Heart left ventricle (tissue), 16 donors: ENCODE results near the gene BRD9. TPM values are rescaled to one million over a fixed set of nuclear protein-coding genes. Genes with fewer than 3 reads are reported as not detected.
"Not testable (repeated sequence)": the region's sequence is repeated elsewhere in the genome, so short reads cannot be mapped to it uniquely, and the experiment has no call there.

Experiments
- ATAC-seq, 4 donors: fragments of 200-7000 bp; cut with Tn5 transposase; one replicate each; pipeline ENCODE4 v1.9.1; 2020 to 2022; ENCODE audit warnings: moderate library complexity in 4 of 4, mild to moderate bottlenecking in 3 of 4, moderate number of reproducible peaks in 1 of 4
- DNase-seq, 5 donors: peaks; one replicate each; pipeline ENCODE4 v3.0.0-alpha.2; 2020
- H3K27ac ChIP-seq, 12 donors: fragments of 200-600 bp; sonication (generic) in 4 of 12; one replicate each; pipeline versions ENCODE4 v1.5.0 to v1.8.0; 2016 to 2022; ENCODE audit warnings: mild to moderate bottlenecking in 2 of 12
- H3K27me3 ChIP-seq, 9 donors: fragments of 200-600 bp; sonication (generic) in 2 of 9; one replicate each; pipeline versions ENCODE4 v1.5.1 to v1.8.0; 2016 to 2022; ENCODE audit warnings: mild to moderate bottlenecking in 3 of 9
- H3K36me3 ChIP-seq, 9 donors: fragments of 200-600 bp; sonication (generic) in 2 of 9; one replicate each; pipeline versions ENCODE4 v1.5.0 to v1.8.0; 2018 to 2022; ENCODE audit warnings: mild to moderate bottlenecking in 2 of 9
- H3K4me1 ChIP-seq, 12 donors: fragments of 200-600 bp; sonication (generic) in 4 of 12; one replicate each; pipeline versions ENCODE4 v1.5.0 to v1.8.0; 2016 to 2022; ENCODE audit warnings: mild to moderate bottlenecking in 3 of 12
- H3K4me3 ChIP-seq, 12 donors: fragments of 200-600 bp; sonication (generic) in 4 of 12; one replicate each; pipeline versions ENCODE4 v1.5.0 to v1.8.0; 2017 to 2022; ENCODE audit warnings: mild to moderate bottlenecking in 9 of 12, moderate library complexity in 4 of 12
- H3K9me3 ChIP-seq, 12 donors: fragments of 200-600 bp; sonication (generic) in 4 of 12; one replicate each; pipeline versions ENCODE4 v1.5.0 to v1.8.0; 2016 to 2022; ENCODE audit warnings: mild to moderate bottlenecking in 1 of 12
- CTCF ChIP-seq, 12 donors: fragments of 200-600 bp; sonication (generic) in 4 of 12; IDR thresholded peaks; one replicate each; pipeline versions ENCODE4 v1.5.0 to v1.8.0; 2018 to 2022; ENCODE audit warnings: antibody characterized with exemption in 12 of 12, mild to moderate bottlenecking in 5 of 12
- POLR2A ChIP-seq, 2 donors: fragments of 450-650 bp; IDR thresholded peaks; one replicate each; pipeline ENCODE4 v1.6.1; 2017; ENCODE audit warnings: antibody characterized with exemption in 2 of 2, mild to moderate bottlenecking in 2 of 2, moderate library complexity in 2 of 2
- WGBS, 4 donors: extraction: QIAGEN DNeasy Blood & Tissue Kit in 2 of 4; methylation state at CpG; one replicate each; pipeline versions ENCODE4 v1.1.5 to v1.1.7; 2013 to 2018; 5-methylcytosine and 5-hydroxymethylcytosine counted together
- intact Hi-C, 10 donors: fragments of 100-400 bp; cut with DNase I; formaldehyde crosslinking; loops; one replicate each; pipeline versions ENCODE4 v1.11.1 to v1.14.2; 2022
- polyA plus RNA-seq, 2 donors: library from polyadenylated mRNA; stranded (reverse); fragments of 200-250 nt; gene quantifications; one replicate each; pipeline ENCODE4 v1.2.3, GENCODE V29; 2013
- total RNA-seq, 9 donors: library from RNA; depleted of rRNA in 2 of 9; stranded (reverse); fragments of >200 nt in 2 of 9; fragmentation: NEBNext Ultra II Directional in 3 of 9; extraction: Animal tissue kit (Norgen Biotek cat#: 25700) in 3 of 9; gene quantifications; one replicate each; pipeline versions ENCODE4 v1.1.0 to v1.2.4, GENCODE V29; 2016 to 2023
- donor health status: ischemic (EF 13 %, LVEDD 7.1; RV severe dilation, severe dysfunction).
- donor health status: healthy with polysubstance abuse.
- donor health status: DM: no; HTN: yes; CAD: no.
- donor health status: DM: no; HTN: no; CAD: no.
- donor health status: ischemic (EF 25% LVEDD 6.9; RV normal size, moderate dysfunction).
- donor health status: ischemic (EF 25% LVEDD 5.7; RV mildly dilated, moderate dysfunction).
- donor health status: healthy.
- donor health status: DM: yes; HTN: yes; CAD: no.
- donor health status: ischemic (EF 35%, LVEDD 5.7; RV mildly dilated, moderate dysfunction).
- donor health status: nonischemic (EF 11% LVEDD 7.7; RV severe dilation, severe dysfunction).
- donor health status: DM: yes; HTN: yes; CAD: no.
- donor health status: PGD.
- donor health status: ischemic (EF 29% LVEDD 5.4; RV normal size, mild dysfunction).
- donor health status: nonischemic (EF 23%, LVEDD 6.1; RV moderate dilation, normal function).

BRD9 gene
- total and polyA plus RNA-seq, 11 donors, result 17.5 to 32.1 (median 22.5) TPM

- H3K9me3 ChIP-seq, result no peaks in the 10 kb centered on the region
- no peak overlapping the region for H3K4me3 ChIP-seq
- WGBS, 4 donors, result 75 to 81% (median 79%) methylated on average over 19 to 21 of the region's 21 CpGs
- no peaks in the 10 kb centered on the region for H3K4me1 ChIP-seq
- no peaks in the 10 kb centered on the region for H3K36me3 ChIP-seq
- no peak overlapping the region for H3K27ac ChIP-seq
- H3K27me3 ChIP-seq, result peaks cover 0 to under 1% (median 0%) of the 10 kb centered on the region in 9 donors
- intact Hi-C loops, result no loop called here
- ATAC-seq, result peak in 1 of 4 donors; percentile 27
- TF ChIP-seq CTCF (IDR thresholded peaks at IDR 0.05) (no peak), POLR2A (IDR thresholded peaks at IDR 0.05) (no peak)
- DNase-seq, result peak in 3 of 5 donors; percentile 9 to 47 (median 17)
Observed at GRCh38 chr5:855771-856530, 36.6 kb downstream of the BRD9 start.

- DNase-seq, result peak in 3 of 5 donors; percentile 14 to 42 (median 17)
- peaks cover 0 to 7% (median 0%) of the 10 kb centered on the region in 12 donors for H3K4me1 ChIP-seq
- H3K27ac ChIP-seq, result no peak overlapping the region
- TF ChIP-seq CTCF (IDR thresholded peaks at IDR 0.05) (no peak), POLR2A (IDR thresholded peaks at IDR 0.05) (no peak)
- H3K36me3 ChIP-seq, result no peaks in the 10 kb centered on the region
- intact Hi-C loops, result no loop called here
- H3K27me3 ChIP-seq, result peaks cover 0 to 9% (median 0%) of the 10 kb centered on the region in 9 donors
- WGBS, 4 donors, result 84 to 91% (median 90%) methylated on average over 32 of the region's 32 CpGs
- no peak overlapping the region for H3K4me3 ChIP-seq
- no peak for ATAC-seq
- no peaks in the 10 kb centered on the region for H3K9me3 ChIP-seq
Observed at GRCh38 chr5:854966-855743, 37.4 kb downstream of the BRD9 start.

GRCh38 chr5:854217-854616 lies 38.4 kb downstream of the BRD9 start:
- intact Hi-C loops, result no loop called here
- Histone ChIP-seq H3K9me3 (no peaks in the 10 kb centered on the region), H3K4me1 (peaks cover 0 to 11% (median 0%) of the 10 kb centered on the region in 12 donors), H3K27ac (no peak overlapping the region), H3K36me3 (no peaks in the 10 kb centered on the region), H3K4me3 (no peak overlapping the region), H3K27me3 (peaks cover 0 to 17% (median 0%) of the 10 kb centered on the region in 9 donors)
- ATAC-seq, result no peak
- DNase-seq, result peak in 3 of 5 donors; percentile 14 to 38 (median 17)
- 82 to 87% (median 84%) methylated on average over 13 of the region's 13 CpGs for WGBS, 4 donors
- TF ChIP-seq POLR2A (IDR thresholded peaks at IDR 0.05) (no peak), CTCF (IDR thresholded peaks at IDR 0.05) (no peak)

- WGBS, 4 donors, result 83 to 92% (median 87%) methylated on average over 18 of the region's 18 CpGs
- H3K36me3 ChIP-seq, intact Hi-C loops, ATAC-seq, H3K4me3 ChIP-seq, H3K9me3 ChIP-seq, H3K27ac ChIP-seq: not testable (repeated sequence)
- peak in 3 of 5 donors; percentile 2 to 24 (median 23) for DNase-seq
- Histone ChIP-seq H3K4me1 (peaks cover 0 to 11% (median 0%) of the 10 kb centered on the region in 12 donors), H3K27me3 (peaks cover 0 to 17% (median 0%) of the 10 kb centered on the region in 9 donors)
Observed at GRCh38 chr5:853416-854090, 39.0 kb downstream of the BRD9 start.
